H7 (cell line): ENCODE results near the gene ST3GAL2. TPM values are rescaled to one million over a fixed set of nuclear protein-coding genes. Genes with fewer than 3 reads are reported as not detected.

ENCODE experiments used
- DNase-seq: peaks from one replicate; pipeline ENCODE4 v3.0.0; 2012
- H3K27me3 ChIP-seq: 2 replicates; pipeline ENCODE4 v1.6.0; 2011; ENCODE audit warnings: mild to moderate bottlenecking, low read length; ENCODE audit not compliant: control insufficient read depth, insufficient read depth
- H3K36me3 ChIP-seq: replicated peaks from 2 replicates; pipeline ENCODE4 v1.5.1; 2011; ENCODE audit warnings: low read length; ENCODE audit not compliant: control insufficient read depth, insufficient read depth
- H3K4me3 ChIP-seq: 2 replicates; pipeline ENCODE4 v1.5.1; 2011; ENCODE audit warnings: low read depth, mild to moderate bottlenecking, control low read depth, low read length, moderate library complexity; ENCODE audit not compliant: insufficient read depth
- total RNA-seq: library from RNA; depleted of rRNA; stranded (reverse); fragments of >200 nt; shearing (Covaris generic); gene quantifications from 2 replicates; pipeline ENCODE4 v1.2.3, GENCODE V29; 2014

Gene ST3GAL2
- total RNA-seq, 1 experiment from 2014 or later: 62.7 TPM

DNA sequence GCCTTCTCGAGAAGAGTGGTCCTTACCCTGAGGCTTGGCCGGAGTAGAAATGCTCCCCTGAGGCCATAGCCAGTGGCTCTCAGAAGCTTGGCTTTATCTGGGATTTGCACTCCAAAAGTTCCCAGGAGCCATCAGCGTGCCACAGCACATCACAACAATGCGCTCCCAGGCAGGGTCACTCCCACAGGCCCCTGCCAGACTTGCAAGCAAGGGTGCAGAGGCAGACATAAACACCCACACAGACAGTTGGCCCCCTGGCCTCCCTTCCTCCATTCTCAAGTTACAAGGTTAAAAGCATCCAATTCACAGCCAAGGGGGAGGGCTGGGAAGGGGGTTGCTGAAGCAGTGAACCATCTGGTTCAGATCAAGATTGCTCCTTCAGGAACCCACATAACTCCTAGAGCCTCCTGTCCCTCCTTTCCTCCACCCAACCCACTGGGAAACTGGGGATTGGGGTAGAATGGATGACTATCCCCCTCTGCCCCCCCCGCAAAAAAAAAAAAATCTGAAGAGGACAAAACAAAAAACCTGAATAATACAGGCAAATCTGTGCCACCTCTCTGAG is 1.8 kb downstream of the ST3GAL2 start:
- no peaks in the 10 kb centered on the region for H3K27me3 ChIP-seq
- peaks cover 6% of the 10 kb centered on the region for H3K36me3 ChIP-seq
- peak overlapping the region; percentile 63 for H3K4me3 ChIP-seq
- peak; percentile 72 for DNase-seq

DNA sequence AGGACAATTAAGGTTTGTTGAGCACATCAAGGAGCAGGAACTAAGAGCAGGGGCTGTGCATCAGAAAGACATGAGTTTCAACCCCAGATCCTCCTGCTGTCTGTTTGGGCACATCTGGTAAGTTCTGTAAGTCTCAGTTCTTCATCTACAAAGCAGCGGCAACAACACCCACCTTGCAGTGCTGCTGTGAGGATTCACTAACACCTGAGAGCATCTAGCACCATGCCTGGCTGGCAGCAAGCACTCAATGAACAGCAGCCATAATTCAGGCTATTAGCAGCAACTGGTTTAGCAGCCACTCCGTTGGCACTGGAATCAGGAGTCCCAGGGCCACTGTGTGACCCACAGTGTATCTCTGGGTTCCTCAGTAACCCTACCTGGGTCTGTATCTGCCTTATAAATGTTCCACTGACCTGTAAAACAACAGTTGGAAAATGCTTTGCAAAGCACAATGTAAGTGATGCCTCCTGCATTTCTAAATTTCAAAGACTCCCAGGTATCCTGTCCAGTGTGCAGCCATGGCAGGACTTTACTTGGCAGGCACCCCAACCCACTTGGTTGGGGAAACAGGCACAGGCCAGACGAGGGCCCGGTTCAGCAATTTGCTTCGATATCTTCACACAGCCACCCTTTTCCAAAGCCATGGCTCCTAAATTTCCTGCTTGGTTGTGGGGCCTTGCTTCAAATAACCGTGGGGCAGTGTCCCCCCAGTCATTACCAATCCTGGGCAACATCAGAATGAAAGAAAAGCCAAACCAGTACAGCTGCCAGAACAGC is 4.2 kb downstream of the ST3GAL2 start:
- Histone ChIP-seq H3K4me3 (no peak overlapping the region), H3K36me3 (peaks cover 6% of the 10 kb centered on the region), H3K27me3 (no peaks in the 10 kb centered on the region)
- no peak for DNase-seq

DNA sequence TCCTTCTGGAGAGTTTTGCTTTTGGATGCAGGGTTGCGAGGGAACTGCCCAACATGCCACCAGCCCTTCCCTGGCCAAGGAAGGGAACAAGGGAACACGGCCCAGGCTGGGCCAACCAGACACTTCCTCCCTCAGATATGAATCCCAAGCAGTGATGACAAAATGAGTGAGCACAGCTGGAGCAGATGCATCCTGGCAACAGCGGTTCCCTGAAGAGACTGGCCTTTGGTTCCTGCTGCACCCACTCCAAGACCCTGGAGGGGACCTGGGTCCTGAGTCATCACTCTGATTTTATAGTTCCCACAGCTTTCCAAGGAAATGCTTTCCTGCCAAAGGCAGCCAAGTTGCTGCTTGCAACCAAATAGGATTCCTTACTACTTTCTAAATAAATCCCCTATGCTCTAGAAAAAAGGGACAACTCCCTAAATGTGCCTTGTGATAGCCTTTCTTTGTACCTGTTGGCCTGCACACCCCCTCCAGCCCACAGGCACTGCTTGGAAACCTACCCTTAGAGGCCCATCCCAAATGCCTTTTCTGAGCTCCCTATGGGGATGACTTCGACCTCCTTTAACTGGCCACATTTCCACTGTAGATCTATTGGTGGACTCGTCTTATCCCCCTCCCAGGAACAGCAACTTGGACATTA is 5.3 kb downstream of the ST3GAL2 start:
- no peaks in the 10 kb centered on the region for H3K27me3 ChIP-seq
- no peak for DNase-seq
- peaks cover 6% of the 10 kb centered on the region for H3K36me3 ChIP-seq
- H3K4me3 ChIP-seq: no peak overlapping the region

DNA sequence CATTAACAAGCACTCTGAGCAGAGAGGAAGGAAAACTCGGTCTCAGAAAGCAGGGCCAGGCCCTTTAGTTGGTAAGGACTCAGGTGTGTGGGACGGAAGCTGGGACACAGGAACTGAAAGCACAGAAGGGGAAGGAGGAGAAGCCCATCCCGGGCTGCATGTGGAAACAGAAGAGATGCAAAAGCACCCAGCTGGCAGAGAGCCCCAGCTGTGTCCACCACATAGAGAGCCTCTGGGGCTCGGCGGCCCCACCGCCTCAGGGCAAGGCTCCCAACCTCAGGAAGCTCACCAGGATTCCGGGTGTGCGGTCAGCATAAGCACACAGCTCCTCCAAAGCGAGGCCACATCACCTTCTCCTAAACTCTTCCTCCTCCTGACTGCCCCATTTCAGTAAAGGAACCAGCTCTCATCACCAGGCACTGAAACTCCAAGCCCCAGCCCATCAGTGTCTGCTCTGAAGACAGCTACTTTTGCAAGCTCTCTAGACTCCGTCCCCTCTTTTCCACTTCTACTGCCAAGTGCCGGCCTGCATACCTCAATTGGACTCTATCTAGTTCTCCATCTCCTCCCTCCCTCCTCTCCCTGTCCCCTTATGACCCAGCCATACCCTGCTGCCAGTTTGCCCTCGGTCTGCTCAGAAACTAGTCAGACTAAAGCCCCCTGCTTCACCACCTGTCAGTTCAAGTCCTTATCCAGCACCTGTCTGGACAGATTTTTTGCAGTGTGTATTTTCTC is 6.0 kb downstream of the ST3GAL2 start:
- Histone ChIP-seq H3K36me3 (peaks cover 6% of the 10 kb centered on the region), H3K4me3 (no peak overlapping the region), H3K27me3 (no peaks in the 10 kb centered on the region)
- DNase-seq: peak; percentile 44

DNA sequence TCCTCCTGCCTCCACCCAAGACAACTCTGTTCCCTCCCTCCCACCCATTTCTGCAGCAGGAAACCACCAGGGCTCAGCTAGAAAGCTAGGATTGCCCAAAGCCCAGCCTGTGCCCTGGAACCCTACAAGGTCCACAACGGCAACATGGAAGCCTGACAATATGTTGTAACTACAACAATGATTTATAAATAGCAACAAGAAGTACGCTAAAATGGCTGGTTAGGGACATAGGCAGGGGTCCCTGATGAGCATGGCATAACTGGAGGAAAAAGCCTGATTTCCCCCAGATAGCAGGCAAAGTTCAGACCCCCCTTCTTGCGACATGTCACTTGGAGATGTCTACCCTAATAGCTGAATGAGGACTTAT is 6.6 kb downstream of the ST3GAL2 start:
- H3K27me3 ChIP-seq: no peaks in the 10 kb centered on the region
- peaks cover 6% of the 10 kb centered on the region for H3K36me3 ChIP-seq
- no peak for DNase-seq
- H3K4me3 ChIP-seq: no peak overlapping the region

DNA sequence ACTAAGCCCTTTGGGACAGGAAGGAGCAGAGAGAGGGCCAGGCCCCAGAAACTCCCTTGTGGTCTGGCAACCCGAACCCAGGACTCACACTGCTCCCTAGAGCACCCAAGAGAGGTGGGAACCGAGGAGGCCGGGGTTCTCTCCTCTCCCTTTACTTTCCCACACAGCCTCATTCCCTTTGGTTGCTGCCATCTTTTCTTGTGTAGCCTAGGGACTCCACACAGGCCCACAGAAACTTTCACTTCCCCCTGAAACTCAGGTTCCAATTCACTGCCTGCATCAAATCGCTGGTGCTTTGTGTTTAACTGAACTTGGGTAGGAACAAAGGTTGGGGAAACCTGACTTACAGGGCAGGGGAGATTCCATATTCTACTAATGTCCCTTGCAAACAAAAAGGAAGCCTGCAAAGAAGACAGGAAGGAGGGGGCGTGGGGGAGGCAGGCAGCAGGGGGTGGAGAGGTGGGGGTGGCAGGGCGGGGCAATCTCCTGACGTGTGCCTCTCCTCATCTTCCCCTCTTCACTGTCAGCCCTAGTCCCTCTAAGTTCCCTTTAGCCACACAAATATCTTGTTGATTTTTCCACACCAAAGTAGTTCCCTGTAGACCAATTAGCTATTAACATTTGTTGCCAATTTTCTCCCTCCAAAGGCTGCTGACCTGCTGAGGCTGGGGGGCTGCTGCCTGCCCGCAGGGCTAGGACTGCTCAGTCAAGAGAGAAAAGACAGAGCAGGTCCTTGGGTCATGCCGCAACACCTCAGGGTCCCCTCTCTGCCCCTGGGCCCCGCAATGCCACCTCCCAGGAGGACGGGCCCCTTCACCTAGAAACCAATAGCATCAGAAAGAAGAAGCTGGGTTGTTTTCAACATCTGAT is 8.0 kb downstream of the ST3GAL2 start:
- peak; percentile 91 for DNase-seq
- no peaks in the 10 kb centered on the region for H3K27me3 ChIP-seq
- H3K36me3 ChIP-seq: peaks cover 6% of the 10 kb centered on the region
- H3K4me3 ChIP-seq: no peak overlapping the region

DNA sequence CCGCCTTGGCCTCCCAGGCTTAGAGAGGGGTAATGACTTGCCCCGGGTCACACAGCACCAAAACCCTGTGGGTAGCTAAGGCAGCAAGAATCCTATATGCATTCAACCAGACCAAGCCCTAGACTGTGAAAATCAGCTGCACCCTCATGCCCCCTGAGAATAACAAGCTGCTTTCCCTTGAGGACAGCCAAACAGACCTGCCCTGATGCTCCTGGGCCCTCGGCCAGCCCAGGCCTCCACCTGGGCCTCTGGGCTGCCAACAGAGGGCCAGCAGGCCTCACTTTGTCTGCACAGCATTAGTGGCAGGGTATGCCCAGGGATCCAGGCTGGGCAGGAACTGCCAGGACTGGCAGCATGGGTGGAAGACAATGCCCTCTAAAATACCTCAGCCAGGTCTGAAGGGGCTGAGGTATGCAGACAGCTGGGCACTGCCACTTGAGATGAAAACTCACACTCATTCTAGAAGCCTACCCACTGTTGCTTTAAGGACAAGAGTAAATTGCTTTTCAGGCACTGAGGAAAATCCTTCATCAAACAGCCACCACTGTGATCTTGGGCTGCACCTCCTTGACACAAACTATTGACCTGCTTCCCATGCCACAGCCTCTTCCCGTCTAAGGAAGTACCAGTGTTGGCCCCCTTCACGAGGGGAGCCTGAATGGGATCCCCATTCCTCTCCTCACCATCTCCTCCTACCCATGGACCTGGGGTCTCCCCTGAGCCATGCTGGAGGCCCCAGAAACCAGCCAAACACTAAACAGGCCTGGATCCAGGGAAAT is 8.8 kb downstream of the ST3GAL2 start:
- H3K27me3 ChIP-seq: no peaks in the 10 kb centered on the region
- DNase-seq: peak; percentile 35
- peaks cover 6% of the 10 kb centered on the region for H3K36me3 ChIP-seq
- H3K4me3 ChIP-seq: no peak overlapping the region

DNA sequence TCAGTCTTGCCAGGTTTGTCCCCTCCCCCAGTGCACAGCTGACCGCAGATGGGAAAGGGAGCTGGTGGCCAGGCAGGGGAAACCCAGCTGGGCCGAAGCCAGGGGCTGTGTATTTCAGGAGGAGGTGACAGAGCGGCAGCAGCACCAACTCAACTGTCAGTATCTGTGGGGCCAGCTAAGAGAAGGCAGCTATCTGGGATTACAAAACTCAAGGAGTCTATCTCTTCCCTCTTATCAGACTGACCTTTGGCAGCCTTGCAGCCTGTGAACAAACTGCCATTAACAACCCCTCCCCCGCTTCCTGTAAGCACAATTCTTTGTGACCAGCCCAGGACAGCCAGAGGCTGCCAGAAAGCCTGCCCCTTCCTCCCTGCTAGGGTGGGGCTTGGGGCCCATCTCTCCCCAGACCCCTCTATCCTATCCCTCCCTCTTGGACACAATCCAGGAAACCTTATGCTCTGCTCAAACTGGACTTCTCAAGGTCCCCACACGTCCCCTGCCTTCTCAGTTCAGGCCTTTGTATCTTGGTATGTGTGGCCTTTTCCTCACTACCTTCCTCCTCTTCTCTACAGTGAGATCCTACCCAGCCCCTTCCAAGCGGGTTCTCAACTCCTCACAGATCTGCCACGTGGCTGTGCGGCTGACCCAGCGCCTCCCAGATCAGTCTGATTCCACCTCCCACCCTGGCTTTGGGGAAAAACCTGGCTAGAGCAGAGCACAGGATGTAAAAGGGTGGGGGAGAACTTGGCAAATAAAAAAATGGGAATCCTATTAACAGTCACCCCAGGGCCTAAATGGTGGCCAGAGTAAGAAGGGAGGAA is 10.5 kb downstream of the ST3GAL2 start:
- no peaks in the 10 kb centered on the region for H3K36me3 ChIP-seq
- H3K27me3 ChIP-seq: no peaks in the 10 kb centered on the region
- DNase-seq: peak; percentile 76
- H3K4me3 ChIP-seq: no peak overlapping the region

DNA sequence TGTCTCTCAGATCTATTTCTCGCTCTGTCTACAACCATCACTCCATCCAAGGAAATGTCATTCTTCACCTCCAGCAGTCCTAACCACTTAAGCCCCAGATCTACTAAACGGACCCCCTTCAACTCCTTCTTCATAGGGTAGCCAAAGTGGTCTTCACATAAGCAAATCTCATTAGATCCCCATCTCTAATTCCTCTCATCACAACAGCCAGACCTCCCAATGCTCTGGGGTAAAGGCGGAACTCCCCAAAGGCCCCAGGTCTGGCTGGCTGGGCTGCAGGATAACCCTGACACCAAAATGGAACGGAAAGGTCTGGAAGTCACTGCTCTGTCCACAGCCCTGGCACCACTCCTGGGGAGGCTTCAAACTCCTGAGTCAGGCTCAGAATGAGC is 11.1 kb downstream of the ST3GAL2 start:
- DNase-seq: no peak
- Histone ChIP-seq H3K4me3 (no peak overlapping the region), H3K27me3 (no peaks in the 10 kb centered on the region), H3K36me3 (no peaks in the 10 kb centered on the region; the same call in 1 of the 2 replicates)

DNA sequence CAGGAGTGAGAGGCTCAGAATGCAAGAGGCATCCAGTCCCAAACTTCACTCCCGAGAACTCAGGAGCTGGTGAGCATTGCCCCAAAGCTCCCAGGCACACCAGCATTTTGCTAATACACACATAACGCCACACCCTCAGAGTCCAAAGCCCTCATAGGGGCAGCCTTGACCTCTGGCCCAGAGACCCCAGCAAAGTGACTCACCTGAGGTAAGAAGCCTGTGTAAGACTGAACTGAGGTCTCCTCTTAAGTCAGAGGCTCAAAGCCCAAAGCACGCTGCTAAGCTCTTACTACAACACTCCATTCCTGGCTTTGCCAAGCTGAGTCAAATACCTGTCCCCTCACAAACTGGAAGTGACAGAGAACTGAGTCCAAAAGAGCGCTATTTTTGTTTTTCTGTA is 16.4 kb downstream of the ST3GAL2 start:
- no peak for DNase-seq
- no peak overlapping the region for H3K4me3 ChIP-seq
- no peaks in the 10 kb centered on the region for H3K27me3 ChIP-seq
- H3K36me3 ChIP-seq: no peaks in the 10 kb centered on the region; the same call in none of the 2 replicates

DNA sequence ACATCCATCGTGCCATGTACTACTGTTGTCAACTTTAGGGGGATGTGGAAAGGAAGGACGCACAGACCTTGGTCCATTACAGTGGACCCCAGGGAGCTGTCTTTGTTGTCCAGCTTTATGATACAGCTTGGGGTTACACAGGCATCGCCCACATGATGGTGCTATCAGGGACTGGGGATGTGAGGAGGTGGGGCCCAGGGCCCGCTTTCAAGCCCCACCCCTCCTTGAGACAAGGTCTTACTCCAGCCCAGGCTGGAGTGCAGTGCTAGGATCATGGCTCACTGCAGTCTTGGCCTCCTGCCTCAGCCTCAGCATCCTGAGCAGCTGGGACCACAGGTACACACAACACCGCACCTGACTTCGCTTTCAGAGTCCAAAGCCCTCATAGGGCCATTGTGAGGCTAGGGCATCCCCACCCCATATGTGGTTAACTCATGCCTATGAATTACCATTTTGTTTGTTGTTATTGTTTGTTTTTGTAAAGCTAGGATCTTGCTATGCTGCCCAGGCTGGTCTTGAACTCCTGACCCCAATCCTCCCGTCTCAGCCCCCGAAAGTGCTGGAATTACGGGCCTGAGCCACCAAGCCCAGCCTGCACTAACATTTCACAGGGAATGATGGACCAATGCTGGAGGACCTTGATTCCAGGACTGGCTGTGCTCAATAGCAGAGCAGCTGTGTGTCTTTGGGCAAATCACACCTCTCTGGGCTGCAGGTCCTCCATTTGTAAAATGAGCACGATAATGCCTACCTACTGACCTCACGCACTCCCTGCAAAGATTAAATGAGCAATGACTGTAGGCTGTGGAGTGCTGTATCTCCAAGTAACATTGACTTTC is 17.2 kb downstream of the ST3GAL2 start:
- no peak overlapping the region for H3K4me3 ChIP-seq
- H3K27me3 ChIP-seq: no peaks in the 10 kb centered on the region
- DNase-seq: peak; percentile 60
- H3K36me3 ChIP-seq: no peaks in the 10 kb centered on the region; the same call in none of the 2 replicates

DNA sequence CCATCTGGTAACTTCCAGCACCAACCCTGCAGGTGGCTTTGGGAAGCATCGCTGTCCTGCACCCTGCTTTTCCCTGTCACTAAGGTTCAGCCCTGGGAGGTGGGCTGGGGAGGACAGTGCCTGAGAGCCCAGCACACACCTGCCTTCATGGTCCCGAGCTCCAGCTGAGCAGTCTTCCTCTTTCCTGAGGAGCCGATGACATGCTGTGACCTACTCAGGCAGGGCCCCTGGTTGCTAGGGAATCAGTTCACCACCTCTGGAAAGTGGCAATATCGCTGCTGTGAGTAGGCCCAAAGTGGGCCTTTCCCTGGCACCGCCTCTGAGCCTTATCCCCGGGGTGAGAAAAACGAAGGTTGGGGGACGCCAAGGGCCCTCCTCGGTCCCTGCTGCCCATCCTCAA is 17.9 kb downstream of the ST3GAL2 start:
- no peaks in the 10 kb centered on the region for H3K27me3 ChIP-seq

More for the DNA sequence above, 17.9 kb downstream of the ST3GAL2 start:
- H3K4me3 ChIP-seq: no peak overlapping the region
- no peaks in the 10 kb centered on the region; the same call in none of the 2 replicates for H3K36me3 ChIP-seq
- peak; percentile 46 for DNase-seq
